Stimulated activated CD4-positive, alpha-beta T cell treated with anti-CD3 and anti-CD28 coated beads, TNF-alpha, amount 100 ng/mL, for 4 hours (primary cell): Measurements from ENCODE around the gene CSTA.
A peak's percentile ranks its signal among the peaks of the same experiment; 100 is the strongest.

Experiments used
- DNase-seq, 3 experiments: peaks; one replicate each; pipeline ENCODE4 v3.0.0-alpha.2; 2020; ENCODE audit warnings: low read depth in 3 of 3

Gene CSTA

DNA sequence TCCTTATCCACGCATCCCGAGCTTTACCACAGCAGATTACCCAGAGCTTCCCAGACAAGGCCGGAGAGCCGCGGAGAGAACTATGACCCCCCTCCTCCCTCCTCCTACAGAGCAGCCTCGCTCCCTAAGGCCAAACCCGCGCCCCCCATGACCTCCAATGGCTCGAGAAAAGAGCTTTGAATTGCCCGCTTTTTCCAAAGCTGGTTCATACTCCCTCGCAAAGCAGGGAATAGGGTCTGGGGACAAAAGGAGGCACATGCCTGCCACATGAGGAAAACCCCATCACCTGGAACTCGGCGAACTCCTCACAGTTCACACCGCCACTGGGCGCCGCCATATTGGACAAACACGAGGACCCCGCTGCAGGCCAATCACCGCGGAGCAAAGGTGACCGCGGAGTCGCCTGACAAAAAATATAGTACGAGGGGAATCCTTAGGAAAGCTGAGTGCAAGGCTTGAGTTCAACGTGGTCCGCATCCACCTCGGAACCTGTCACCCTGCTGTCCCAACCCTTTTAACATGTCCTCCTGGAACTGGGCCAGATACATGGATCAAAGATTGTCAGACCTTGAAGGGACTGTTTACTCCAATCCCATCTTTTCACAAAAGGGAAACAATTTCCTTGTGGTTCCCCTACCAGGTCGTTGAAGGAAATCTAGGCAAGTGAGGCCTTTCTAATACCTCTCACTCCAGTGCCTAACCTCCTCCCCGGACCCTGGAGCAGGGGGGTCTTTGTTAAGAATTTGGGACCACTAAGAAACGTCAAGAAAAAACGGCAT lies 58.0 kb downstream of the CSTA start, which contains the start of gene MIX23:
TSS of gene MIX23 (minus strand) at position 344 of the 779 bp plus-strand sequence. CDS start at position 337, 7 bp downstream.
- peak; percentile 70 to 77 (median 70) for DNase-seq

DNA sequence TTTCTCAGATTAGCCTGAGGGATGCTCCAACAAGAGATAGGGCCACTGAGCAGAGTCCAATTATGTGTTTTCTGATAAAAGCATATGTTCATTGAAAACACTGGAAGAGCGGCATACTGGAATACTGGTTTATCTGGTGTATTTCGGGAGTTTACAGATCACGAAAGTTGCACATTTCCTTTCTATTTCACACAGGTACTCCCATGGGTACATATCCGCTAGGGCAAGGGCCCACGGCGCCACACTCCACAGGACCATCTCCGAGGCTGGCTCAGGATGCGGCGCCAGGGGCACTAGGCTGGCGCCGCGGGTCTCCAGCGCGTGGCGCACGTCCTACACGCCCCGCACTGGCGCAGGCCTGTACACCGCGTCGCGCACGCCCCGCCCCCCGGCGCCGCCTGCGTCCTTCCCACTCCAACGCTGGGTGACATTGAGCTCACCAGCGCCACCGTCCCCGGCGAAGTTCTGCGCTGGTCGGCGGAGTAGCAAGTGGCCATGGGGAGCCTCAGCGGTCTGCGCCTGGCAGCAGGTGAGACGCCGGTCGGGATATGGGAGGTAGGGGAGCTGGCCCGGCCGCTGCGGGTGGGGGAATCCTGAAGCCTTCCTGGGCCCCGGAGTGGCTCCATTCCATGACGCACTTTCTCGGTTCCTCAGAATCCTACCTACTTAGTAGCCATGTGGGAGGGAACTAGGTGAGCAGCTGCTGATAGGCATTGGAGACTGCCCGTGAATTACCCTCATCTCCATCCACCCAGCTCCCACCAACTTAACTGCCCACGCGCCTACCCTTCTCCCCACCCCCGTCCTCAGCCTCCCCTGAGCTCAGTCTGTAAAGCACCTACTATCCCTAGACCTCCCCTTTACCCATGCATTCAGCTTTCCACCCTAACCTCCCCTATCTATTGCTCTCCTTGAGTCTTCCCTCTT lies 59.0 kb downstream of the CSTA start, which contains the start of gene FAM162A:
TSS of gene FAM162A (plus strand) at position 412 of the 927 bp plus-strand sequence. CDS start at position 496, 84 bp downstream.
- DNase-seq, result peak; percentile 84 to 86 (median 84)

GRCh38 chr3:122387709-122388108 lies 62.7 kb downstream of the CSTA start:
- no peak for DNase-seq

- no peak for DNase-seq
Observed at GRCh38 chr3:122389197-122389596, 64.1 kb downstream of the CSTA start.

DNA sequence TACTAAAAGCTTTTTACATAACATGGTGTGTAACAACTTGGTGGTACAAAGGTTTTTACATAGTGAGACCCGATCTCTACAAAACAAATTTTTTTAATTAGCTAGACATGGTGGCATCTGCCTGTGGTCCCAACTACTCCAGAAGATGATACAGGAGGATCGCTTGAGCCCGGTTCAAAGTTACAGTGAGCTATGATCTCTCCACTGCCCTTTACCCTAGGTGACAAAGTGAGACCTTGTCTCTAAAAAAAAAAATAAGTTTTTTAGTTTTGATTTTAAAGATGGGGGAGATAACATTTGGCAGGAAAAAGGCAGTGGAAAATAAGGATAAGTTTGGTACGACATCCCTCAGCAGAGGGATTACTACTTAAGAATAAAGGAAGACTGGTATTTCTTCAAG lies 64.8 kb downstream of the CSTA start:
- no peak for DNase-seq

DNA sequence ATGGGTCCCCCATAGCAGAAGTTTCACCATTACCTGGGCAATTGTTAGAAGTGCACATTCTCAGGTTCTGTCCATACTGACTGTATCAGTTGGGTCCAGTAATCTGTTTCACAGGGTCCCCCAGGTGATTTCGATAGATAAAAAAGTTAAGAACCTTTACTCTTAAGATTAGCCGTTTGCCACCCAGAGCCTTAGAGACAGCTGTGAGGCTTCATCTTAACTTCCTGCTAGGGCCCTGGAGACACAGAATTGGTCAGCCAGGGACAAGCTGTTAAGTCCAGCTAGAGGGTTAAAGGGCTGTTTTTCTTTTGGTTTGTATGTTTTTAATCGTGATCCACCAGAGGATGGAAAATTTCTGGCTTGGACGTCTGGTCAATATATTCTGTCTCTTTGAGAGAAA lies 65.6 kb downstream of the CSTA start:
- no peak for DNase-seq
